Smooth muscle cell (in vitro differentiated cells): ENCODE data around the gene ATP6V0E2. TPM values are rescaled to one million over a fixed set of nuclear protein-coding genes. Genes with fewer than 3 reads are reported as not detected.

Experiments
- DNase-seq: peaks from one replicate; lab custom pipeline; 2025; ENCODE audit not compliant: unreplicated experiment; lab: John Stamatoyannopoulos, UW
- H2AFZ ChIP-seq: fragments of 200-600 bp; sonication (generic); 2 replicates; pipeline ENCODE4 v1.6.0; 2016; ENCODE audit warnings: antibody characterized with exemption, low read depth, mild to moderate bottlenecking
- H3F3A ChIP-seq: fragments of 200-600 bp; sonication (generic); 2 replicates; pipeline ENCODE4 v1.6.0; 2017; ENCODE audit warnings: antibody characterized with exemption, low read depth
- H3K27ac ChIP-seq: fragments of 200-600 bp; sonication (generic); 2 replicates; pipeline ENCODE4 v1.5.1; 2016; ENCODE audit warnings: low read depth, mild to moderate bottlenecking
- H3K27me3 ChIP-seq: fragments of 200-600 bp; sonication (generic); 2 replicates; pipeline ENCODE4 v1.6.1; 2016; ENCODE audit warnings: low read depth, mild to moderate bottlenecking
- H3K36me3 ChIP-seq: fragments of 200-600 bp; sonication (generic); 2 replicates; pipeline ENCODE4 v1.5.1; 2016; ENCODE audit warnings: low read depth
- H3K4me1 ChIP-seq: fragments of 200-600 bp; sonication (generic); 2 replicates; pipeline ENCODE4 v1.5.1; 2016; ENCODE audit warnings: low read depth
- H3K4me2 ChIP-seq: fragments of 200-600 bp; sonication (generic); 2 replicates; pipeline ENCODE4 v1.6.0; 2016; ENCODE audit warnings: mild to moderate bottlenecking
- H3K4me3 ChIP-seq: fragments of 200-600 bp; sonication (generic); 2 replicates; pipeline ENCODE4 v1.5.1; 2016; ENCODE audit warnings: mild to moderate bottlenecking
- H3K79me2 ChIP-seq: fragments of 200-600 bp; sonication (generic); 2 replicates; pipeline ENCODE4 v1.6.0; 2016; ENCODE audit warnings: low read depth, mild to moderate bottlenecking
- H3K9ac ChIP-seq: fragments of 200-600 bp; sonication (generic); 2 replicates; pipeline ENCODE4 v1.6.0; 2016; ENCODE audit warnings: low read depth
- H3K9me3 ChIP-seq: fragments of 200-600 bp; sonication (generic); replicated peaks from 2 replicates; pipeline ENCODE4 v1.5.1; 2016; ENCODE audit warnings: low read depth
- H4K20me1 ChIP-seq: fragments of 200-600 bp; sonication (generic); 2 replicates; pipeline ENCODE4 v1.6.0; 2016; ENCODE audit warnings: low read depth
- CTCF ChIP-seq: fragments of 200-600 bp; sonication (generic); IDR thresholded peaks from 2 replicates; pipeline ENCODE4 v1.5.1; 2017; ENCODE audit warnings: borderline replicate concordance, mild to moderate bottlenecking, antibody characterized with exemption; ENCODE audit not compliant: insufficient read depth, poor library complexity, severe bottlenecking
- WGBS: methylation state at CpG from one replicate; pipeline ENCODE4 v1.1.7; 2016; ENCODE audit warnings: low lambda C conversion rate; 5-methylcytosine and 5-hydroxymethylcytosine counted together
- polyA plus RNA-seq: library from polyadenylated mRNA; unstranded; fragments of >200 nt; fragmentation: Nextera tagmentation; extraction: Ambion mirVana; gene quantifications from 2 replicates; pipeline ENCODE4 v1.2.1, GENCODE V29; 2016
- total RNA-seq: library from RNA; depleted of rRNA; stranded (reverse); fragments of >200 nt; gene quantifications from 2 replicates; pipeline ENCODE4 v1.2.3, GENCODE V29; 2014

ATP6V0E2 gene
- total and polyA plus RNA-seq, 2 experiments from 2014 or later = 4.6 TPM

GRCh38 chr7:149838992-149839408 lies 34.8 kb upstream of the ATP6V0E2 start:
- DNase-seq = no peak
- 9% methylated on average over 6 of the region's 6 CpGs for WGBS

GRCh38 chr7:149839933-149840332 lies 33.8 kb upstream of the ATP6V0E2 start:
- Histone ChIP-seq H3K9ac (no peak overlapping the region), H3K4me2 (peak overlapping the region; percentile 96), H3K9me3 (no peaks in the 10 kb centered on the region), H3K4me1 (peaks cover 9% of the 10 kb centered on the region), H3F3A (no peaks in the 10 kb centered on the region), H3K4me3 (no peak overlapping the region), H2AFZ (no peak overlapping the region), H3K27me3 (no peaks in the 10 kb centered on the region), H3K79me2 (peaks cover 11% of the 10 kb centered on the region), H3K36me3 (no peaks in the 10 kb centered on the region), H4K20me1 (peaks cover 22% of the 10 kb centered on the region), H3K27ac (no peak overlapping the region)
- TF ChIP-seq CTCF = no peak
- 95% methylated on average over 5 of the region's 5 CpGs for WGBS
- no peak for DNase-seq

More at GRCh38 chr7:149838992-149839408, 34.8 kb upstream of the ATP6V0E2 start:
- no peaks in the 10 kb centered on the region for H3K9me3 ChIP-seq
- no peaks in the 10 kb centered on the region for H3F3A ChIP-seq
- peak overlapping the region; percentile 46 for H3K9ac ChIP-seq
- H3K79me2 ChIP-seq = peaks cover 11% of the 10 kb centered on the region
- no peak for TF ChIP-seq CTCF
- peak overlapping the region; percentile 96 for H3K4me2 ChIP-seq
- H2AFZ ChIP-seq = peak overlapping the region; percentile 96
- H3K27me3 ChIP-seq = no peaks in the 10 kb centered on the region
- no peaks in the 10 kb centered on the region for H3K36me3 ChIP-seq
- peaks cover 9% of the 10 kb centered on the region for H3K4me1 ChIP-seq
- peaks cover 22% of the 10 kb centered on the region for H4K20me1 ChIP-seq
- H3K27ac ChIP-seq = peak overlapping the region; percentile 3
- H3K4me3 ChIP-seq = peak overlapping the region; percentile 95

GRCh38 chr7:149843566-149843965 lies 30.2 kb upstream of the ATP6V0E2 start:
- H3K27ac ChIP-seq = no peak overlapping the region
- H3K4me2 ChIP-seq = no peak overlapping the region
- peaks cover 9% of the 10 kb centered on the region for H3K4me1 ChIP-seq
- no peak overlapping the region for H3K9ac ChIP-seq
- H3K79me2 ChIP-seq = peaks cover 11% of the 10 kb centered on the region
- 93% methylated on average over 9 of the region's 9 CpGs for WGBS
- H2AFZ ChIP-seq = no peak overlapping the region
- H3K4me3 ChIP-seq = no peak overlapping the region
- H3K36me3 ChIP-seq = no peaks in the 10 kb centered on the region
- H4K20me1 ChIP-seq = peaks cover 22% of the 10 kb centered on the region
- H3F3A ChIP-seq = no peaks in the 10 kb centered on the region
- no peak for DNase-seq
- no peaks in the 10 kb centered on the region for H3K27me3 ChIP-seq
- no peak for TF ChIP-seq CTCF
- no peaks in the 10 kb centered on the region for H3K9me3 ChIP-seq

- Histone ChIP-seq H3K4me3 (no peak overlapping the region), H3K4me2 (no peak overlapping the region), H3K36me3 (no peaks in the 10 kb centered on the region), H3K27ac (no peak overlapping the region), H3K4me1 (peaks cover 3% of the 10 kb centered on the region), H3K9me3 (no peaks in the 10 kb centered on the region), H2AFZ (no peak overlapping the region), H3K27me3 (no peaks in the 10 kb centered on the region), H3K9ac (no peak overlapping the region), H3F3A (no peaks in the 10 kb centered on the region), H4K20me1 (peaks cover 18% of the 10 kb centered on the region), H3K79me2 (peaks cover 5% of the 10 kb centered on the region)
- no peak for TF ChIP-seq CTCF
- 67% methylated on average over 6 of the region's 6 CpGs for WGBS
- no peak for DNase-seq
These were observed 29.3 kb upstream of the ATP6V0E2 start for GRCh38 chr7:149844445-149844844.
